SK-N-DZ (cell line): ENCODE measurements around the gene C16orf95.

Experiments used
- DNase-seq: peaks from one replicate; pipeline ENCODE4 v3.0.0-alpha.2; 2015; ENCODE audit warnings: low spot score
- small RNA-seq, 2 experiments: library from RNA; depleted of rRNA; stranded (forward); fragments of <200 nt; gene quantifications; one replicate each; pipeline ENCODE3, GENCODE V24; 2014

The C16orf95 gene

DNA sequence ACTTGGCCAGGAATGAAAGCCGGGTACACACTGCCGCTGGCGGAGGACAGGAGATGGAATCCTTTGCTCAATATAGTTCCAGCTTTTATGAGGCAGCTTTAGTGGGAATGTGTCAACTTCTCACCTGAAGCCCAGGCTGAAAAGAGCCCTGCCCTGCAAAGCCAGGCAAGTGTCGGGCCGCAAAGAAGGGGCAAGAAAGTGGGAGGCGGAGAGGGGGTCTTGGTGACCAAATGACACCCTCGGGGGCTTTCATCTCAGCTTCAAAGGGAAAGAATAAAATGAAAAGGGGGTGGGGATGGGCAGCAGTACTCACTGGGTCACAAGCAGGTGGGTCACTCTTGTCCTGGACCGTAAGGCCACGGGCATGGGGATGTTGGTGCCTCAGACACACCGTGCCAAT lies 62.9 kb downstream of the C16orf95 start:
- DNase-seq, result no peak

DNA sequence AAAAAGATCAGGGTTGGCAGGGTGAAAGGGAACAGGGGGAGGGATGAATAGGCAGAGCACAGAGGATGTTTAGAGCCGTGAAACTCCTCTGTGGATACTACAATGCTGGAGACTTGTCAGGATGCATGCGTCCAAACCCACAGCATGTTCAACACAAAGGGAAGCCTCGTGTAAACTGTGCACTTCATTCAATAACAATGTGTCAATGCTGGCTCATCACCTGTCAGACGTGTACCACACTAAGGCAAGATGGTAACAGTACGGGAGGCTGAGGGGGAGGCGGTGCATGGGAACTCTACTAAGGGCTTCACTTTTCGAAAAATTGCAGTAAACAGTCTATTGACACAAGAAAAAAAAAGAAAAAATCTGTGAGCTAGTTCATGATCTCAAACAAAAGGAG lies 63.7 kb downstream of the C16orf95 start:
- no peak for DNase-seq

Small RNAs within 50 kb of the gene (small RNA-seq; reads per million reads assigned to genes)
- gene AC010531.2, result 0 reads per million in 2 experiments
